Stomach smooth muscle (tissue), 2 donors: ENCODE measurements around the gene WDR11.
A peak's percentile ranks its signal among the peaks of the same experiment; 100 is the strongest.

Source experiments
- H3K27ac ChIP-seq: one replicate; pipeline ENCODE4 v1.7.0; 2013; ENCODE audit warnings: mild to moderate bottlenecking, low read length, inconsistent platforms
- H3K27me3 ChIP-seq, 2 donors: one replicate each; pipeline ENCODE4 v1.7.0; 2013; ENCODE audit warnings: low read length in 2 of 2; ENCODE audit not compliant: insufficient read depth in 2 of 2, control insufficient read depth in 1 of 2
- H3K36me3 ChIP-seq, 2 donors: one replicate each; pipeline ENCODE4 v1.7.0; 2013; ENCODE audit warnings: low read length in 2 of 2; ENCODE audit not compliant: control insufficient read depth in 2 of 2, insufficient read depth in 2 of 2
- H3K4me1 ChIP-seq: one replicate; pipeline ENCODE4 v1.7.0; 2013; ENCODE audit warnings: low read length; ENCODE audit not compliant: control insufficient read depth, insufficient read depth
- H3K4me3 ChIP-seq, 2 donors: one replicate each; pipeline ENCODE4 v1.7.0; 2013; ENCODE audit warnings: low read length in 2 of 2
- H3K9ac ChIP-seq, 2 donors: one replicate each; pipeline ENCODE4 v1.7.0; 2013; ENCODE audit warnings: low read length in 2 of 2, mild to moderate bottlenecking in 1 of 2
- H3K9me3 ChIP-seq, 2 donors: one replicate each; pipeline ENCODE4 v1.7.0; 2013; ENCODE audit warnings: low read length in 2 of 2; ENCODE audit not compliant: control insufficient read depth in 2 of 2
- donor health status: healthy.
- donor health status: Pancreatic carcinoma.

The WDR11 gene, protein sequence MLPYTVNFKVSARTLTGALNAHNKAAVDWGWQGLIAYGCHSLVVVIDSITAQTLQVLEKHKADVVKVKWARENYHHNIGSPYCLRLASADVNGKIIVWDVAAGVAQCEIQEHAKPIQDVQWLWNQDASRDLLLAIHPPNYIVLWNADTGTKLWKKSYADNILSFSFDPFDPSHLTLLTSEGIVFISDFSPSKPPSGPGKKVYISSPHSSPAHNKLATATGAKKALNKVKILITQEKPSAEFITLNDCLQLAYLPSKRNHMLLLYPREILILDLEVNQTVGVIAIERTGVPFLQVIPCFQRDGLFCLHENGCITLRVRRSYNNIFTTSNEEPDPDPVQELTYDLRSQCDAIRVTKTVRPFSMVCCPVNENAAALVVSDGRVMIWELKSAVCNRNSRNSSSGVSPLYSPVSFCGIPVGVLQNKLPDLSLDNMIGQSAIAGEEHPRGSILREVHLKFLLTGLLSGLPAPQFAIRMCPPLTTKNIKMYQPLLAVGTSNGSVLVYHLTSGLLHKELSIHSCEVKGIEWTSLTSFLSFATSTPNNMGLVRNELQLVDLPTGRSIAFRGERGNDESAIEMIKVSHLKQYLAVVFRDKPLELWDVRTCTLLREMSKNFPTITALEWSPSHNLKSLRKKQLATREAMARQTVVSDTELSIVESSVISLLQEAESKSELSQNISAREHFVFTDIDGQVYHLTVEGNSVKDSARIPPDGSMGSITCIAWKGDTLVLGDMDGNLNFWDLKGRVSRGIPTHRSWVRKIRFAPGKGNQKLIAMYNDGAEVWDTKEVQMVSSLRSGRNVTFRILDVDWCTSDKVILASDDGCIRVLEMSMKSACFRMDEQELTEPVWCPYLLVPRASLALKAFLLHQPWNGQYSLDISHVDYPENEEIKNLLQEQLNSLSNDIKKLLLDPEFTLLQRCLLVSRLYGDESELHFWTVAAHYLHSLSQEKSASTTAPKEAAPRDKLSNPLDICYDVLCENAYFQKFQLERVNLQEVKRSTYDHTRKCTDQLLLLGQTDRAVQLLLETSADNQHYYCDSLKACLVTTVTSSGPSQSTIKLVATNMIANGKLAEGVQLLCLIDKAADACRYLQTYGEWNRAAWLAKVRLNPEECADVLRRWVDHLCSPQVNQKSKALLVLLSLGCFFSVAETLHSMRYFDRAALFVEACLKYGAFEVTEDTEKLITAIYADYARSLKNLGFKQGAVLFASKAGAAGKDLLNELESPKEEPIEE

DNA sequence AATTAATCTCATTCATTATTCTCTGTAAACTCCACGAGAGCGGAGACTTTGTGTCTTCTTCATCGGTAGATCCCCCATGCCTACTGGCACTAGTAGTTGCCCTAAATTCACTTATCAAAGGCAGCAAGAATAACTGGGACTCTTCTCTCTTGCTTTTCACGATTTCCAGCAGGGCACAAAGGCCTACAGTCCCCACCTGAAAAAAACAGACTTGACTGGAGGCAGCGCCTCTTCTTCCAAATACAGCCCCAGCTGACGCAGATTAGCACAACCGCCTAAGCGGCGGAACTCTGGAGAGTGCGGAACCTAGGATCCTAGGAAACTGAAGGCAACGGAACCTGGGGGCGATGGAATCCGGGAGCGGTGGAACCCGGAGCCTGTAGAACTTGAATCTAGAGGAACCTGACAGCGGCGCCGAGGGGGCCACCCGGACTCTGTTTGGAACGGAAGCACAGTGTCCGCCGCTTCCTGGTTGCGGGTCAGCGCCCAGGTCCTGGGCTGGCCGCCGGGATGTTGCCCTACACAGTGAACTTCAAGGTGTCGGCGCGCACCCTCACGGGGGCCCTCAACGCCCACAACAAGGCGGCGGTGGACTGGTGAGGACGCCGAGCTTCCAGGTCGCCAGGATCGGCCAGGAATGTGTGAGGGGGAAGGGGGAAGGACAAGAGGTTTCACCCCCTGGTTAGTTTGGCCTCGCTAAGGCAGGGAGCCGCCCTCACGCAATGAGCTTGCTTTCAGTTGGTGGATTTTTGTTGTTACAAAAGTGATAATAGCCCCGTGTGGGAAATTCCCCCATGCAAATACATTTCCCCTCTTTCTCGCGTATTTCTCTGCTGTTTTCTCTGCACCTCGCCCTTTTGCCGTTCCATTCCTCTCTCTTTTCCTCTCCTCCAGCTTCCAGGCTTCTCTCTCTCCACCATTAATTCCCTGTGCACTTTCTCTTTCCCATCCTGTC lies at the start of gene WDR11:
Gene WDR11 (plus strand): TSS at position 452 of the 955 bp plus-strand sequence. CDS start 59 bp downstream, at position 511.
- Histone ChIP-seq H3K9me3 (no peaks in the 10 kb centered on the region), H3K4me3 (peak within 1 kb of the TSS; percentile 95 to 97), H3K9ac (peak within 1 kb of the TSS; percentile 89 to 94), H3K4me1 (peaks cover 4% of the 10 kb centered on the region), H3K27me3 (no peaks in the 10 kb centered on the region), H3K27ac (peak within 1 kb of the TSS; percentile 74), H3K36me3 (no peaks in the 10 kb centered on the region)

DNA sequence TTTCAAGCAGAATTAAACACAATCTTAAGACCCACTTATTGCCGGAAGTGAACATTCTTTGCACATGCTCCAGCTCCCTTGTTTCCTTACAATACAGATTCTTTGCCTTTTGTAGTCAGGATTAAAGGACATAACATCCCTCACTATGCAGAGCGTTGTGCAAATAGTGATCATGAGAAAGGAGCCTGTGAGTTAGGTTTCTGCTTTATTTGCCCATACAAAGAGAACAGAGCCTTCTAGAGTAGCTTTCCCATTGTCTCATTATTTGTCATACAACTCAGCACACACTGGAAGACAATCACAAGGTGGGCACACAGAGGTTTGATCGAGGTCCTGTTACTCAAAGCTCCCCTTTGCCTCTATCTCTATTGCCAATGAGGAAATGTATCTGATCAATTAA lies 48.2 kb upstream of the WDR11 start:
- no peaks in the 10 kb centered on the region for H3K9me3 ChIP-seq
- H3K9ac ChIP-seq, result no peak overlapping the region
- H3K4me3 ChIP-seq, result no peak overlapping the region
- no peaks in the 10 kb centered on the region for H3K4me1 ChIP-seq
- H3K27ac ChIP-seq, result no peak overlapping the region
- no peaks in the 10 kb centered on the region for H3K36me3 ChIP-seq
- H3K27me3 ChIP-seq, result no peaks in the 10 kb centered on the region

DNA sequence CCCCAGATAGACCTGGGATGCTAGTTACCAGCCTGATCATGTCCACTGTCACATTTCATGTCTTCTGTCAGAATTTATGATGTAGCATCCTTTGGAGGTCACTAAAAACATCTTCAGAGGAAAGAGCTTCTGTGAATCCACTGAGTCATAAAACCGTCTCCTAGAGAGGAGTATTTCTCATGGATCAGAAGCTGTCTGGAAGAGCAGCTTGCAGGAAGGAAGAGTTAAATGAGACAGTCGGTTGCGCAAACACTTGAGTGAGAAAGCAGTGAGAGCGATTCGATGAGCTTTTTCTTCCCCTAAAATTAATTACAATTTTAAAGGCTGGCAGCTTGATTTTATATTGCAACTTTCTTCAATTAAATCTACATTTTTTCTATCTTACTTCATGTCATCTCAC lies 47.2 kb upstream of the WDR11 start:
- no peak overlapping the region for H3K27ac ChIP-seq
- no peak overlapping the region for H3K4me3 ChIP-seq
- H3K36me3 ChIP-seq, result no peaks in the 10 kb centered on the region
- H3K4me1 ChIP-seq, result no peaks in the 10 kb centered on the region
- H3K9ac ChIP-seq, result no peak overlapping the region
- H3K27me3 ChIP-seq, result no peaks in the 10 kb centered on the region
- no peaks in the 10 kb centered on the region for H3K9me3 ChIP-seq

DNA sequence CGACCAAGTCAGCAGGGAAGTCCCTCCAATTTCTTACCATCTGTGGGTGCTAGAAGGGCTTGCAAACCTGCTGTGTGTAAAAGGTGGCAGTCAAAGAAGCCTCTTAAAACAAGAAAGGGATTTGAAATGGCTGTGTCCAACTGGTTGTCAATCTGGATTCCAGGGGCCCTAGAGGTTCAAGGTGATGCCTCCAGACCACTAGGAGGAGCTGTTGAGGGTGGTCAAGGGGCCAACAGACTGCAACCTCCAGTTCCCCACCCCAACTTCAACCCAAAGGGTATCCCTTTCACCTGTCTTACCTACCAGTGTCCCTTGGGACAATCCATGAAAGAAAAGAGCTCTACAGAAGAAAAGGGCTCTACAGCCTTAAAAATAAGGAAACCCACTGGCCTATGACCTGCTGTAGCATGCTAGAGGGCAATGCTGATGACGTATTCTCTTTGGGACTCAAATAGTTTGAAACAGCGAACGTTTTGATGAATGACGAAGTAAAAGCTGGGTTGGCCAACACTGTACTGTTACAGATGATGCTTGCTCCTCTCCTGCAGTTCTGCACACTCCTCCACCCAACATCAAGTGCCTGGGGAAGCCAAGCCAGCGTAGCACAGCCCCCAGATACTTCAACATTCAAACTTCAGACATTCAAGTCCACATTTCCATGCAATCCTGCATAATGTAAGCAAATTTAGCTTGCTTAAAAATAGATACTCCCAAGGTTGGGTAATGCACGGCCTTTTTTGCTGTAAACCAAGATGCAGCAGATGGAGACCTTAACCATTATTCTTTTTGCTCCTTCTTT lies 45.9 kb upstream of the WDR11 start:
- Histone ChIP-seq H3K4me1 (no peaks in the 10 kb centered on the region), H3K27ac (no peak overlapping the region), H3K27me3 (no peaks in the 10 kb centered on the region), H3K9me3 (no peaks in the 10 kb centered on the region), H3K4me3 (no peak overlapping the region), H3K36me3 (no peaks in the 10 kb centered on the region), H3K9ac (no peak overlapping the region)

DNA sequence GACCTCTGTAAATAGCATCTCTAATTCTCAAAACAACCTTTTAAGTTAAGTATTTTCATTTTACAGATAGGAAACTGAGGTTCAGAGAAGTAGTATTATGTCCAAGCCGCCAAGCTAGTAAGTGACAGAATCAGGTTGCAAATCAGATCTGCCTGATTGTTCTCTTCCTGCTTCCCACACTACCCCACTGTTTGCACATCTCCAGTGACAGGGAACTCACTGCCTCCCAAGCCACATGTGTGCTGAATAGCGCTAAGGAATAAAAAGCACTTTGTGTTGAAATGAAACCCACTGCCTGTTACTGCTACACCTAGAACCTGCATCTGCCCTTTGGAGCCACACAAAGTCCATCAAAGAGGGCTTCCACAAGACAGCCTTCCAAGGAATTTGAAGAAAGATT lies 45.1 kb upstream of the WDR11 start:
- Histone ChIP-seq H3K9me3 (no peaks in the 10 kb centered on the region), H3K27ac (no peak overlapping the region), H3K9ac (no peak overlapping the region), H3K4me1 (no peaks in the 10 kb centered on the region), H3K27me3 (peaks cover 0 to 2% of the 10 kb centered on the region in 2 donors), H3K4me3 (no peak overlapping the region), H3K36me3 (no peaks in the 10 kb centered on the region)

DNA sequence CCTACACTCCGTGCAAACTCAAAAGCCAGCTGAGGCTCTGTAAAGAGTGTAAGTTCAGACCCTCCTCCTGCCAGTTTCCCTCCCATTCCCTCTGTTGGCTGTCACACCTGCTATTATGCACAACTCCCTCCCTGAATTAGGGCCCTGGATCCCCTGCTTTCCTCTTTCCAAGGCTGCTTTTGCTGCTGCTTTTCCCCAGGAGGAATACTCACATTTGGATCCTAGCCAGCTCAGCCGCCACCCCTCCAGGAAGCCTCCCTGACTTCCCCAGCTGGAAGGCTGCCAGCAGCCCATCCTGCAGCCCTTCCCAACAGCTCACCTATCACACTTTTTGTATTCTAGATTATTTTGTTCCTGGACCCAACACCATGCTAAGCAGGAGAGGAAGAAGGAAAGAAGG lies 40.9 kb upstream of the WDR11 start:
- Histone ChIP-seq H3K9me3 (no peaks in the 10 kb centered on the region), H3K27me3 (peaks cover 0 to 2% of the 10 kb centered on the region in 2 donors), H3K4me1 (no peaks in the 10 kb centered on the region), H3K9ac (no peak overlapping the region), H3K4me3 (no peak overlapping the region), H3K36me3 (no peaks in the 10 kb centered on the region), H3K27ac (no peak overlapping the region)

DNA sequence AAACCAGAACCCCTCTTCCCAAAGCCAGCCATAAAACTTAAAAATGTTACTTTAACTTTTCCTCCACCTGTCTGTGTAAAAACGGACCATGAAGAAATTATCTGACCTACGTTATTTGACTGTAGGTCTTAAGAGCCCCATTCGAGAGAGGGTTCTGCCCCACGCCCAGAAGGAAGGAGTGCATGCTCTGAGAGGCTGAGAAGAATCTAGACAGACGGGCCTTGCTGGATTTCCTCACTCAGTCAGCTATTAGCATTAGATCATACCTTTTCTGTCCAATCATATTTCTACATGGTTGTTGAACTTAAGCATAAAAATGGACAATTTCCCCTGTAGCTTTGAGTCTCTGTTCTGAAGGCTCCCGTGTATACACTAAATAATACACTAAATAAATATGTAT lies 38.1 kb upstream of the WDR11 start:
- Histone ChIP-seq H3K4me3 (no peak overlapping the region), H3K36me3 (no peaks in the 10 kb centered on the region), H3K9me3 (no peaks in the 10 kb centered on the region), H3K9ac (no peak overlapping the region), H3K4me1 (no peaks in the 10 kb centered on the region), H3K27ac (no peak overlapping the region), H3K27me3 (peaks cover 0 to 2% of the 10 kb centered on the region in 2 donors)

DNA sequence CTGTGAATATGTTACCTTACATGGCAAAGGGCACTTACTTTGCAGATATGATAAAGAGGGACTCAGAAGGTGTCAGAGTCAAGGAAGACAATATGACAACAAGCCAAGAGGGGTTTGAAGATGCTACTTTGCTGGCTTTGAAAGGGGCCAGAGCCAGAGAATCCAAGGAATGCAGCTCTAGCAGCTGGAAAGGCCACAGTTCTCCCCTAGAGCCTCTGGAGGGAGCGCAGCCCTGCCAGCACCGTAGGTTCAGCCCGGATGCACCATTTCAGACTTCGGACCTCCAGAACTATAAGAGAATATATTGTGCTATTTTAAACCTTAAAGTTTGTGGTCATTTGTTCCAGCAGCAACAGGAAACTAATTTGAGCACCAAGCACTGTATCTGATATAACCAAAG lies 32.9 kb upstream of the WDR11 start:
- H3K4me1 ChIP-seq, result no peaks in the 10 kb centered on the region
- H3K4me3 ChIP-seq, result no peak overlapping the region

DNA sequence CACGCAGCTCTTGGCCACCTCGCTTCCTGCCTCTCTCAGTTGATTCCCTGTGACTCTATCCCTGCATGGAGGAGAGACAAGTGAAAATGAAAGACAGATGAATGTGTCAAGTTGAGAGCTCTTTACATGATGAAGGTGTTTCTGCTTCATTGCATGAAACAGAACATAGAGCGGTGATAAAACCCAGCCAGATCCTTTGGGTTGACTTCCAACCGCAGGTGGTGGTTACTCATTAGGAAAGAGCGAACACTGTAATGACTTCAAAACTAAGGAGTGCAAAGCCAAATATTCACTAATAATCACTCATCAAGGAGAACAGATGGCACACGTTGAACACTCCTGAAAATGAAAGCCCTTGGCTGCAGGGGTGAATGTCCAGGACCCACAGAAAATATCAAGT lies 31.8 kb upstream of the WDR11 start:
- Histone ChIP-seq H3K27ac (no peak overlapping the region), H3K27me3 (peaks cover 0 to 2% of the 10 kb centered on the region in 2 donors), H3K36me3 (no peaks in the 10 kb centered on the region), H3K9me3 (no peaks in the 10 kb centered on the region), H3K4me1 (no peaks in the 10 kb centered on the region), H3K9ac (no peak overlapping the region), H3K4me3 (no peak overlapping the region)

More for the DNA sequence above, 32.9 kb upstream of the WDR11 start:
- Histone ChIP-seq H3K9ac (no peak overlapping the region), H3K27ac (no peak overlapping the region), H3K9me3 (no peaks in the 10 kb centered on the region), H3K36me3 (no peaks in the 10 kb centered on the region), H3K27me3 (peaks cover 0 to 2% of the 10 kb centered on the region in 2 donors)
